AG04450 (cell line): ENCODE results near the gene PRPSAP2. TPM values are rescaled to one million over a fixed set of nuclear protein-coding genes. Genes with fewer than 3 reads are reported as not detected.

ENCODE experiments used
- CTCF ChIA-PET: fragments of 300-600, 350-600 bp; formaldehyde crosslinking; extraction: SDS; loops from one replicate; lab custom pipeline; 2022; ENCODE audit warnings: antibody characterized with exemption, inconsistent platforms; lab: Charles Lee
- POLR2A ChIA-PET: fragments of 350-600 bp; formaldehyde crosslinking; extraction: SDS; loops from one replicate; lab custom pipeline; 2021; ENCODE audit warnings: antibody characterized with exemption, inconsistent platforms; lab: Yijun Ruan, JAX
- DNase-seq: peaks from one replicate; pipeline ENCODE4 v3.0.0-alpha.2; 2011; ENCODE audit warnings: low read depth, low spot score
- H3K27ac ChIP-seq: one replicate; pipeline ENCODE4 v1.5.1; 2012; ENCODE audit warnings: low read depth, low read length, control low read depth
- H3K27me3 ChIP-seq: one replicate; pipeline ENCODE4 v1.6.0; 2012; ENCODE audit warnings: low read length; ENCODE audit not compliant: control insufficient read depth, insufficient read depth
- H3K4me3 ChIP-seq: 2 replicates; pipeline ENCODE4 v1.5.1; 2011; ENCODE audit warnings: mild to moderate bottlenecking, low read depth, low read length, control low read depth
- H3K9me3 ChIP-seq: 2 replicates; pipeline ENCODE4 v1.5.1; 2012; ENCODE audit warnings: low read length; ENCODE audit not compliant: control insufficient read depth, insufficient read depth
- CTCF ChIP-seq: IDR thresholded peaks from 2 replicates; pipeline ENCODE4 v1.5.1; 2011; ENCODE audit warnings: low read depth, low read length, control low read depth, inconsistent platforms
- polyA plus RNA-seq: library from polyadenylated mRNA; depleted of rRNA; stranded (reverse); fragments of >200 nt; gene quantifications from 2 replicates; pipeline ENCODE4 v1.2.3, GENCODE V29; 2011; rRNA removed
- small RNA-seq: library from RNA; depleted of rRNA; stranded (forward); fragments of <200 nt; gene quantifications from one replicate; pipeline ENCODE3, GENCODE V24; 2012; ENCODE audit warnings: low read depth; ENCODE audit not compliant: insufficient read length

Gene PRPSAP2
- polyA plus RNA-seq, 1 experiment: 33.9 TPM

GRCh38 chr17:18978050-18978449 lies 120.1 kb downstream of the PRPSAP2 start:
- no peak for TF ChIP-seq CTCF
- ChIA-PET POLR2A (no interaction called here), CTCF (interaction anchor here (0.6 kb wide), 1 partner anchor 21 kb away, joined by 3 read pairs; no protein-coding TSS in a partner anchor)
- Histone ChIP-seq H3K9me3 (no peaks in the 10 kb centered on the region; the same call in 1 of the 2 replicates), H3K27ac (no peak overlapping the region), H3K27me3 (no peaks in the 10 kb centered on the region), H3K4me3 (no peak overlapping the region)
- no peak for DNase-seq

DNA sequence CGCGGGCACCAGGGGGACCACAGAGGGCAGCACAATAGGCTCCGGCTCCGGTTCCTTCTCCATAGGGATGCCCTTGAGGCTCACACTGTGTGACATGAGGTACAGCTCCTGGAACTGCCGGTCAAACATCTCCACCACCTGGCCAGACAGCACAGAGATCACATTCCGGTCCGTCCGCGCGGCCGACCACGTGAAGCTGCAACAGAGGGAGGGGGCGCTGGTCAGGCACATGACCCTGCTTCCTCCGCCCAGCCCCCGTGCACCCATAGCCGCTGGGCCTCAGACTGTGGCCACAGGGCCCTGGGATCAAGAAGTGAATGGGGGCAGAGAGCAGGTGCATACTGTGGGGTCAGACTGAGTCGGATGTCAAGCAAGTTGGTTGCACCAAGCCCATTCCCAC lies 120.7 kb downstream of the PRPSAP2 start:
- H3K9me3 ChIP-seq: no peaks in the 10 kb centered on the region; the same call in 1 of the 2 replicates
- no peaks in the 10 kb centered on the region for H3K27me3 ChIP-seq
- H3K4me3 ChIP-seq: no peak overlapping the region
- ChIA-PET CTCF (no interaction called here), POLR2A (no interaction called here)
- no peak for TF ChIP-seq CTCF
- no peak overlapping the region for H3K27ac ChIP-seq
- DNase-seq: no peak

Small RNA genes within 50 kb of the gene (small RNA-seq; reads per million reads assigned to genes)
- not detected for gene RF00324

Other genes with a start within 250 kb of the PRPSAP2 start
- gene TBC1D28, start 213.7 kb upstream of the PRPSAP2 start, polyA plus RNA-seq: not detected in 2 replicates
- 4.0 and 4.8 TPM in 2 replicates for gene FOXO3B, start 175.8 kb upstream of the PRPSAP2 start, polyA plus RNA-seq
- gene FBXW10, start 114.1 kb upstream of the PRPSAP2 start, polyA plus RNA-seq: 0.04 and 0.09 TPM in 2 replicates
- 37.9 and 58.9 TPM in 2 replicates for gene TVP23B, start 76.9 kb upstream of the PRPSAP2 start, polyA plus RNA-seq
- not detected in 2 replicates for gene SLC5A10, start 94.0 kb downstream of the PRPSAP2 start, polyA plus RNA-seq
- 4.8 and 6.1 TPM in 2 replicates for gene FAM83G, start 146.6 kb downstream of the PRPSAP2 start, polyA plus RNA-seq
- gene GRAP, start 188.8 kb downstream of the PRPSAP2 start, polyA plus RNA-seq: 0.04 and 0.15 TPM in 2 replicates